Stomach smooth muscle (tissue), 2 donors: ENCODE data around the gene CHRM4.

Experiments used
- H3K27ac ChIP-seq: one replicate; pipeline ENCODE4 v1.7.0; 2013; ENCODE audit warnings: mild to moderate bottlenecking, low read length, inconsistent platforms
- H3K27me3 ChIP-seq, 2 donors: one replicate each; pipeline ENCODE4 v1.7.0; 2013; ENCODE audit warnings: low read length in 2 of 2; ENCODE audit not compliant: insufficient read depth in 2 of 2, control insufficient read depth in 1 of 2
- H3K36me3 ChIP-seq, 2 donors: one replicate each; pipeline ENCODE4 v1.7.0; 2013; ENCODE audit warnings: low read length in 2 of 2; ENCODE audit not compliant: control insufficient read depth in 2 of 2, insufficient read depth in 2 of 2
- H3K4me1 ChIP-seq: one replicate; pipeline ENCODE4 v1.7.0; 2013; ENCODE audit warnings: low read length; ENCODE audit not compliant: control insufficient read depth, insufficient read depth
- H3K4me3 ChIP-seq, 2 donors: one replicate each; pipeline ENCODE4 v1.7.0; 2013; ENCODE audit warnings: low read length in 2 of 2
- H3K9ac ChIP-seq, 2 donors: one replicate each; pipeline ENCODE4 v1.7.0; 2013; ENCODE audit warnings: low read length in 2 of 2, mild to moderate bottlenecking in 1 of 2
- H3K9me3 ChIP-seq, 2 donors: one replicate each; pipeline ENCODE4 v1.7.0; 2013; ENCODE audit warnings: low read length in 2 of 2; ENCODE audit not compliant: control insufficient read depth in 2 of 2
- donor health status: healthy.
- donor health status: Pancreatic carcinoma.

Gene CHRM4

DNA sequence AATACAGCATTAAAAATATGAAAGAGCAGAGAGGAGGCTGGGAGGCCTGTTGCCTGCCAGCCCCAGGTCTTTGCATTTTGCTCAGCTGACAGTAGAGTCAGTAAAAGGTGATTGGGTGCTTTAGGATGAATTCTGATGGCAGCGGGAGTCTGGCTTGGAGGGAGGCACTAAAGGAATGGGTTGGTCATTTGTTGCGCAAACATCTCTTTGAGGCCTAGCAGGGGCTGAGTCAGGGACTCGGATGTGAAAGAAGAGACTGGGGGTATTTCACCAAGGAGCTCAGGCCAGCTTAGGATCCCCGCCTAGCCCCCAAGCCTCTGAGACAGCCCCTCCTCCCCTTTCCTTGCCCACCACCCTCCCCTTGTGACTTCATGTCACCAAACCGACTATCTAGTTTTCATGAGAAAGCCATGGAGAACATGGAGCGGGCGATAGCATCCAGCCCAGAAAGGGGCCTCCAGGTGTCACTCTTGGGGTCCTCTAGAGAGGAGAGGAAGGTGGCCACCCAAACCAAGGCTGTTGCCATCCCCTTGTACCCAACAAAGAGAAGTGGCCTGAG, 34.6 kb downstream of the CHRM4 start:
- no peak overlapping the region for H3K9ac ChIP-seq
- H3K4me3 ChIP-seq: no peak overlapping the region
- H3K27me3 ChIP-seq: no peaks in the 10 kb centered on the region
- no peak overlapping the region for H3K27ac ChIP-seq
- H3K9me3 ChIP-seq: no peaks in the 10 kb centered on the region
- H3K4me1 ChIP-seq: peaks cover 24% of the 10 kb centered on the region
- H3K36me3 ChIP-seq: no peaks in the 10 kb centered on the region

DNA sequence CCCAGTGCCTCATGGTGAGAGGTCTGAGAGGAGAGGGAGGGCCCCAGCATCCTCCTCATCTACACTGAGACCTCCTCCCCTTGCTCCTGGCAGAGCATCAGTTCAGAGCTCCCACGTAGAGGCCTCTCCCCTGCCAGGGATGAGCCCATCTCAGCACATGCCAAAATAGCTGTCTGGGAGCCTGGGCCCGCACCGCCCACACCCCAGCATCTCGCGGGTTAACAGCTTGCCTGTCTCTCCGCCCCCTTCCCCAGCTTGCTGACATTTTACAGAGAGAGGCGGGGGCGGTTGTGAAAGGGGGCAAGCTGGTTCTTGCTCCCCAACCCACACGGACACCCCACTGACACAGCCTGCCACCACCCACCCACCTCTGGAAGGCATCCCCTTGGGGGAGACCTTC, 37.9 kb downstream of the CHRM4 start:
- H3K9me3 ChIP-seq: no peaks in the 10 kb centered on the region
- no peak overlapping the region for H3K4me3 ChIP-seq
- no peak overlapping the region for H3K27ac ChIP-seq
- no peaks in the 10 kb centered on the region for H3K36me3 ChIP-seq
- H3K9ac ChIP-seq: no peak overlapping the region
- H3K27me3 ChIP-seq: no peaks in the 10 kb centered on the region
- H3K4me1 ChIP-seq: peaks cover 28% of the 10 kb centered on the region

DNA sequence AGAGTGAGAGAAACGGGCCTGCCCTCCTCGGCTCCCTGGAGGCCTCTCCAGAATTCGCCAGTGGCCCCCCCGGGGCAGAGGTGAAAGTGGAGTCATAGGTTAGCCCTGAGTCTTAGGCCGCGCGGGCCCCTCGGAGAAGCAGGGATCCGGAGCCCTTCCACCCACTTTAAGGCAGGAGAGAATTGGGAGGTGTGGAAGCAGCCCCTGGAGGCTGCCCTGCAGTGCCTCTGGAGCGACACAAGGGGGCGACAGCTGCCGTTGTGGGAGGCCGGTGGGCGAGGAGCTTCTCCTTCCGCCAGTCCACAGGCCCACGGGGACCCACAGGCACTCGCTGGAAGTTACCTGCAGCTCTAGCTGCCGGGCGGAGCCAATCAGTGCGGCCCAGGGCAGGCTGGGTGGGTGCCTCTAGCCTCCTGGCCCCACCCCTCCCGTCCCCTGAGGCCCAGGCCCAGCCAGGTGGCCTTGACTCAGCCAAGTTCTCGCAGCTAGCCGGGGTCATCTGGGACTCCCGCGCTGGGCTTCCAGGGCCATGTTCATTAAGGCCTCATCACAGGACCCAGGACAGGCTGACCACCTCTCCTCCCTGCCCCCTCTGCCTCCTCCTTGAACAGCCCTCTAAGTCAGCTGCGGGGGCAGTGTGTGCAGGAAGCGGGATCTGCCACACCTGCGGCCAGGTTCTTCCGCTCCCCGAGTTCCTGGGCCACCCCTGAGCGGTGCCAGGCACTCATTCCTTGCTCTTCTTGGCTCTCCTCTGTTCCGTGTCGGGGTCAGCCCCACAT, 39.3 kb downstream of the CHRM4 start:
- Histone ChIP-seq H3K9ac (no peak overlapping the region), H3K4me1 (peaks cover 36% of the 10 kb centered on the region)

DNA sequence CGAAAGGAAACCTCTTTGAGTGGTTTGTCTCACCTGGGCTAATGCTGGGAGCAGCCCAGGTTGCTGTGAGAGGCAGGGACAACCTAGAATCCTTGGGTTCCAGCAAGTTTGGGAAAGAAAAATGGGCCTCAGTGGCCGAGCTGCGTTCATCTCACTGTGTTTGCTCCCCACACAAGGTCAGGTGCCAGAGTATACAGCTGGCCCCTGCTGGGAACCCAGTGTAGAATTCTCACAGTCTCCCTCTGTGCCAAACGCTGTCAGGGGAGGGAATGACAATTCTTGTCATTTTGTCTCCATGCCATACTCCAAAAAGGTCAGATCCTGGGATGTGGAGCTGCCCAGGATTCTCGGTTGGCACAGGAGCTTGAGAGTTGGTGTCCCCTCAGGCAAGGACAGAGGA, 40.0 kb downstream of the CHRM4 start:
- Histone ChIP-seq H3K27me3 (no peaks in the 10 kb centered on the region), H3K4me1 (peaks cover 41% of the 10 kb centered on the region), H3K4me3 (no peak overlapping the region)

More for the DNA sequence above, 39.3 kb downstream of the CHRM4 start:
- Histone ChIP-seq H3K27ac (no peak overlapping the region), H3K9me3 (no peaks in the 10 kb centered on the region), H3K4me3 (peak overlapping the region in 1 of 2 donors; percentile 49), H3K36me3 (no peaks in the 10 kb centered on the region), H3K27me3 (no peaks in the 10 kb centered on the region)

DNA sequence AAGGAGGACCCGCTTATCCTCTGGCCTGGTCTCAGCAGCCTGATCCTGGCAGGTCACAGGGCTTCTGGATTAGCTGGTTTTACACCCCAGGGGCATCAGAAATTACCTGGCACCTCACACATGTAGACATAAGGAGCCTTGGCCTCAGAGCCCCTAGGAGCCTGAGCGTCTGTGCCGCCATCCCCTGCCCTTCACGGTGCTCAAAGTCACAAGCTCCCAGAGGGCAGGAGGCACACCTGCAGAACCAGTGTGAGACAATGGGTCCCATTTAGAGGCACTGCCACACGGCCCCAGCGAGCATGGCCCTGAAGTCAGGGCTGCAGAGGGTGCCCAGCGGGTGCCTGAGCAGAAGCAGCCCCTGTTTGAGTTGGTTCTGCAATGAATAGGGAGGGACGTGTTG, 40.4 kb downstream of the CHRM4 start:
- H3K27me3 ChIP-seq: no peaks in the 10 kb centered on the region
- H3K4me1 ChIP-seq: peaks cover 43% of the 10 kb centered on the region
- no peak overlapping the region for H3K4me3 ChIP-seq
- no peaks in the 10 kb centered on the region for H3K9me3 ChIP-seq
- H3K9ac ChIP-seq: peak overlapping the region in 1 of 2 donors; percentile 29
- H3K27ac ChIP-seq: no peak overlapping the region
- no peaks in the 10 kb centered on the region for H3K36me3 ChIP-seq

More for the DNA sequence above, 40.0 kb downstream of the CHRM4 start:
- Histone ChIP-seq H3K9ac (no peak overlapping the region), H3K9me3 (no peaks in the 10 kb centered on the region), H3K27ac (no peak overlapping the region), H3K36me3 (no peaks in the 10 kb centered on the region)

DNA sequence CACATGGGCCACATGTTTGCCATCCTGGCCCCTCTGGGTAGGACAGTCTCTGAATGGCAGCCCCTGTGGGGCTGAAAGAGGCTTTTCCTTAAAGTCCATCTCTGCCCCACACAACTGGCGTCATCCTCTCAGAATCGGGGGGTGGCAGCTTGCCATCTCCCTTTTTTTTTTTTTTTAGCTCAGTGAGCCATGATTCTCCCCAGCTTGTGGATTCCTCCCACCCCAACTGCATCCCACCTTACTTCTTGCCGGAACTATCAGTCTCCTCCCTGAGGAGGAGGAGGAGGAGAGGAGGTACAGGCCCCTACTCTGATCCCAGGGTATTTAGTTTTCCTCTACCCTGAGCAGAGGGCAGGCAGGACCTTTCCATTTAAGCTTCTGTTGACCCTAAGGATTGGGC, 40.9 kb downstream of the CHRM4 start:
- peak overlapping the region in 1 of 2 donors; percentile 29 for H3K9ac ChIP-seq
- no peaks in the 10 kb centered on the region for H3K9me3 ChIP-seq
- H3K36me3 ChIP-seq: no peaks in the 10 kb centered on the region
- H3K27me3 ChIP-seq: no peaks in the 10 kb centered on the region
- H3K27ac ChIP-seq: no peak overlapping the region
- H3K4me1 ChIP-seq: peaks cover 43% of the 10 kb centered on the region
- no peak overlapping the region for H3K4me3 ChIP-seq

DNA sequence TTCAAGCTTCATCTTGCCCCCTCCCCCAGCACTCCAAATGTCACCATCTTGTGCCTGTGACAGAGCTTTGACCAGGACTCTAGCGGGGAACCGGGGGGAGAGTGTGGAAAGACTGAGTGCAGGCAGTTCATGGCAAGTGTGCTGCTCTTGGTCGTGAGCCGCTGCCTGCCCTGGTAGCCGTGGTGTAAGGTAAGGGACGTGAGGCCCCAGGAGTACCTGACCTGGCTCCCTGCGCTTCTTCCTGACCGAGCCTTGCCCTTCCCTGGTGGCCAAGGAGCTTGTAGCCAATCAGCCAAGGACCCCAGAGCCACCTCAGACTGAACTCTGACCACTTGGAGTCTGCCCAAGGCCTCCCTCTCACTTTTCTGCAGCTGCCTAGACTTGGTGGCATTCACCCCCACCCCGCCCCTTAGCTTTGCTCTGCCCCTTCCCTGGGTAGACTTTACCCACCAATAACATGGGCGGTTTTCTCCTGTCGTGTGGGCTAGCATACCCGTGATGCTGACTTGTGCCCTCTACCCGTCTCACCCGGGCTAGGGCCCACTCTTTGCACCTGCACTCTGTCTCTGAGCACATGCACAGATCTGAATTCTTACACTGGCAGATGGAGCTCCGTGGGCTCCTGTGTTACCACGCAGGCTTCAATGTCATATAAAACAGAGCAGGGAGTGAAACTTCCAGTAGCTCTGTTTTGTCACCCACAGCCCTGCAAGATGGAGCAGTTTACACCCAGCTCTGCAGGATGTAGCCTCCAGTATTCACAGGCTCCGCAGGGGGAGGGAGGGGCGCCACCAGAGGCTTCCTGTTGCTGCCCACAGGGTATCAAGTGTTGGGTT, 42.8 kb downstream of the CHRM4 start:
- Histone ChIP-seq H3K27ac (no peak overlapping the region), H3K36me3 (no peaks in the 10 kb centered on the region), H3K9me3 (no peaks in the 10 kb centered on the region), H3K4me3 (peak overlapping the region; percentile 77 to 81), H3K4me1 (peaks cover 46% of the 10 kb centered on the region), H3K9ac (no peak overlapping the region), H3K27me3 (no peaks in the 10 kb centered on the region)

DNA sequence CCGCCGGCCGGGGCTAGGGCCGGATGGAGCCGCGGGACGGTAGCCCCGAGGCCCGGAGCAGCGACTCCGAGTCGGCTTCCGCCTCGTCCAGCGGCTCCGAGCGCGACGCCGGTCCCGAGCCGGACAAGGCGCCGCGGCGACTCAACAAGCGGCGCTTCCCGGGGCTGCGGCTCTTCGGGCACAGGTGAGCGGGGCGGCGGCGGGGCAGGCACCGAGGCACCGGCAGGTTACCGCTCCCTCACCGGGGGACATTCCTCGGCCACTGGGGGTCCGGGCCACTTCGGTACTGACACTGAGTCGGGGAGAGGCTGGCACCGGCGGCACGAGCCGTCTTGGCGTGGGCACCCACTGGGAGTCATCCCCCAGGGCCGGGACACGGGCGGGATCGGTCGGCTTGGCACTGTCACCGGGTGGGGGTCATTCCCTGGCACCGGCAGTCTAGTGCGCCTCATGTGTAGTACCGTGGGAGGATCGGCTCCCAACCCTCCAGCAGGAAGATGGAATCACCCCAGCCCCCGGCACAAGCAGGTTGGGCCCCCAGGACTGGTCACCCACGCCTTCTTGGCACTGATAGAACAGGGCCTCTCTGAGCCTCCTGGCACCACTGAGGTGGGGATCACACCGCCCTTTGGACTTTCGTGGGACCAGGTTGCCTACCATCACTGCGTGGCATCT, 43.8 kb downstream of the CHRM4 start:
- Histone ChIP-seq H3K9ac (peak overlapping the region; percentile 68 to 72), H3K27me3 (no peaks in the 10 kb centered on the region), H3K9me3 (no peaks in the 10 kb centered on the region), H3K36me3 (no peaks in the 10 kb centered on the region), H3K4me3 (peak overlapping the region; percentile 77 to 81), H3K4me1 (peaks cover 40% of the 10 kb centered on the region), H3K27ac (no peak overlapping the region)

DNA sequence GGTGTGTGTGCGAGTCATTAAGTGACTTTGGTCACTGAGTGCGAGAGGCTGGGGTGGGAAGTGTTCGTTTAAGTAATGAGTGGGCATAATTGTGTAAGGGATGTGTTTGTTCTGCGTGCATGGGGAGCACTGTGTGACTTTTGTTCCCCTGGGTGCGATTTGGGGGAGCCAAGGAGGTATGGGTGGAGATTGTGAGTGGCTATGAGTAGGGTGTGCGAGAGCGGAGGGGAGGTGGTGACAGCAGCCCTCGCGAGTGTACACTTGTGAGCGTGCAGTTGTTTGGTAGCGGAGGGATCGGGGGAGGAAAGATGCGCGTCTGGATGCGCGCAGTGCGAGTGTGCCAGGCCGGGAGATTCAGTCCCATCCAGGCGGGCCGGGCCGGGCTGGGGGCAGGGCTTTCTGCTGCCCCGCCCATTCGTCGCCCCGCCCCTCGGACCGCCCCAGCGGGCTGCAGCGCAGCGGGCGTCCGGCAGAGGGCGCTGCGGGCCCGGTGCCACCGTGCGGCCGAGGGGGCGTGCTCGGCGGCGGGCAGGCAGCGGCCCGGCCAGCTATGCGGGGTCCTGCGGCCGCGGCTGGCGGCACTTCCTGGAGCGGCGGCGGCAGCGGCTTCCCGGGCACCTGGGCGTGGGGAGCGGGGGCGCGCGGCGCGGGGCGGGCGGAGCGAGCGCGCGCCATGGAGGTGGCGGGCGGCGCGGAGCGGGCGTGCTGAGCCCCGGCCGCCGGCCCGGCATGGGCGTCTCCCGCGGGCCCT, 44.5 kb downstream of the CHRM4 start, which contains the start of gene DGKZ:
TSS of gene DGKZ (plus strand) at position 578 of the 751 bp plus-strand sequence. CDS start 197 bp downstream, outside the sequence.
- no peak within 1 kb of the TSS for H3K27ac ChIP-seq
- no peaks in the 10 kb centered on the region for H3K27me3 ChIP-seq
- H3K4me3 ChIP-seq: peak within 1 kb of the TSS; percentile 77 to 81
- peak within 1 kb of the TSS; percentile 68 to 72 for H3K9ac ChIP-seq
- H3K9me3 ChIP-seq: no peaks in the 10 kb centered on the region
- H3K36me3 ChIP-seq: no peaks in the 10 kb centered on the region
- H3K4me1 ChIP-seq: peaks cover 39% of the 10 kb centered on the region
